H1 (cell line): ENCODE measurements around the gene PLIN4.

Source experiments
- CTCF ChIP-seq, 3 experiments: IDR thresholded peaks; 1 replicate in 2 of 3; 2 replicates in 1 of 3; pipeline versions ENCODE4 v1.5.1 to v1.6.1; 2011; ENCODE audit warnings: low read length in 3 of 3, mild to moderate bottlenecking in 3 of 3, inconsistent platforms in 2 of 3, low read depth in 1 of 3, moderate library complexity in 1 of 3; ENCODE audit not compliant: insufficient read depth in 1 of 3; ENCODE audit errors: control extremely low read depth in 1 of 3
- EGR1 ChIP-seq: IDR thresholded peaks from 2 replicates; pipeline ENCODE4 v1.6.1; 2011; ENCODE audit warnings: low read depth, low read length, borderline replicate concordance
- EP300 ChIP-seq, 2 experiments: IDR thresholded peaks; 1 replicate in 1 of 2; 2 replicates in 1 of 2; pipeline ENCODE4 v1.6.1; 2011 to 2012; ENCODE audit warnings: low read depth in 2 of 2, low read length in 2 of 2, mild to moderate bottlenecking in 2 of 2, borderline replicate concordance in 1 of 2, inconsistent platforms in 1 of 2, moderate library complexity in 1 of 2
- EZH2 ChIP-seq: fragments of 200-600 bp; sonication (generic); IDR thresholded peaks from 2 replicates; pipeline ENCODE4 v1.7.1; 2012; ENCODE audit warnings: low read depth, mild to moderate bottlenecking, moderate library complexity, low read length, inconsistent platforms; ENCODE audit not compliant: severe bottlenecking
- FOSL1 ChIP-seq: IDR thresholded peaks from 2 replicates; pipeline ENCODE4 v1.6.1; 2011; ENCODE audit warnings: mild to moderate bottlenecking, low read depth, low read length, moderate library complexity; ENCODE audit not compliant: insufficient read depth
- GABPA ChIP-seq: IDR thresholded peaks from 2 replicates; pipeline ENCODE4 v1.6.1; 2011; ENCODE audit warnings: mild to moderate bottlenecking, low read length, moderate library complexity, borderline replicate concordance; ENCODE audit not compliant: insufficient read depth
- MAFK ChIP-seq: IDR thresholded peaks from 2 replicates; pipeline ENCODE4 v1.6.1; 2012; ENCODE audit warnings: low read depth, mild to moderate bottlenecking, improper control_type of control experiment, low read length
- RFX5 ChIP-seq: IDR thresholded peaks from 2 replicates; pipeline ENCODE4 v1.6.1; 2011; ENCODE audit warnings: low read depth, low read length, improper control_type of control experiment, borderline replicate concordance
- SRF ChIP-seq: IDR thresholded peaks from 2 replicates; pipeline ENCODE4 v1.6.1; 2011; ENCODE audit warnings: mild to moderate bottlenecking, low read depth, low read length, moderate library complexity
- TCF12 ChIP-seq: IDR thresholded peaks from 2 replicates; pipeline ENCODE4 v1.6.1; 2011; ENCODE audit warnings: low read depth, mild to moderate bottlenecking, low read length
- ZNF274 ChIP-seq: IDR thresholded peaks from 2 replicates; pipeline ENCODE4 v1.7.0; 2012; ENCODE audit warnings: low read length, borderline replicate concordance; ENCODE audit errors: extremely low read depth

DNA sequence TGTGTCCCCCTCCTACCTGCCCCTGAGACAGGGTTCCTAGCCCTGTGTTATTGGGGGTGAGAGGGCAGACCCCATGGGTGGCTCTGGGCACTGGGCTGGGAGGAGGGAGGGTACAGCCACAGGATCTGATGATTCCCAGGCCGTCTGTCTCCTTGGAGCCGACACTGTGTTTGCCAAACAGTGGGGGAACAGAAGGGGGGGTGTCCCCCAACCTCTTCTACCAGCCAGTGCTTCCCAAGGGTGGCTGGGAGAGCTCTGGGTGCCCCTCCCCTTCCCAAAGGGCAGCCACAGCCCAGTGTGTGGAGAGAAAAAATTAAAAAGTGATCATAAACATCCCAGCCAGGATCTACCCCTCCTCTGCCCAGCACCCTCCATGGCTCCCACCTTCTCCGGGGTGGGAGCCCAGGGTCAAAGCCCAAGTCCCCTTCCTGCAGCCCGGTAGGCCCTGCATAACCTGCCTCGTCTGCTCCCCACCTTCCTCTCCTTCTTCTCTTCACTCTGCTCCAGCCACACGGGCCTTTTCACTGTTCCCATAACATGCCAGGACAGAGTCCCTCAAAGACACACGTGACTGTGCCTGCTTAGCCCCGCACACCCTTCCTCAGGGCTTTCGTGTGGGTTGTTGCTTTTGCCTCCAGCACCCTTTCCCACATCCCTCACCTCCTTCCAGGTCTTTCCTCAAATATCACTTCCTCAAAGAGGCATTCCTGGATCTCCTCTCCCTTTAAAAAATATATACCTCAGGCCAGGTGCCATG lies 1.4 kb upstream of the PLIN4 start:
- TF ChIP-seq RFX5 (no peak), FOSL1 (no peak), TCF12 (no peak), EZH2 (no peak), EP300 (IDR thresholded peaks at IDR 0.05; ENCODE audit: borderline replicate concordance in 1 of 2, low read depth in 2 of 2, low read length in 2 of 2) (no peak), CTCF (IDR thresholded peaks at IDR 0.05; ENCODE audit: control extremely low read depth in 1 of 3, insufficient read depth in 1 of 3, low read depth in 1 of 3, low read length in 3 of 3) (no peak), MAFK (no peak), ZNF274 (no peak), GABPA (no peak), SRF (no peak), EGR1 (no peak)
